Measurements from ENCODE around the gene HMGB1. TPM values are rescaled to one million over a fixed set of nuclear protein-coding genes. Genes with fewer than 3 reads are reported as not detected.

The HMGB1 gene
- polyA plus RNA-seq (ENCODE audit: insufficient read length in 3 of 3), result 100 to 1,000 TPM; 791 to 891 (median 798) TPM
- long read RNA-seq, donor 1, full-length matches to known transcripts, result 441 of 764 reads
- long read RNA-seq, donor 1, partial matches to known transcripts, result 317 of 764 reads
- long read RNA-seq, donor 1, other reads (novel, unspliced or antisense), result 6 of 764 reads
- long read RNA-seq, donor 2, full-length matches to known transcripts, result 511 of 815 reads
- long read RNA-seq, donor 2, partial matches to known transcripts, result 296 of 815 reads
- long read RNA-seq, donor 2, other reads (novel, unspliced or antisense), result 8 of 815 reads
- long read RNA-seq, donor 3, full-length matches to known transcripts, result 385 of 734 reads
- long read RNA-seq, donor 3, partial matches to known transcripts, result 334 of 734 reads
- long read RNA-seq, donor 3, other reads (novel, unspliced or antisense), result 15 of 734 reads
- long read RNA-seq, donor 4, full-length matches to known transcripts, result 464 of 721 reads
- long read RNA-seq, donor 4, partial matches to known transcripts, result 257 of 721 reads
- long read RNA-seq, donor 4, other reads (novel, unspliced or antisense), result 0 of 721 reads
- long read RNA-seq, donor 5, full-length matches to known transcripts, result 208 of 559 reads
- long read RNA-seq, donor 5, partial matches to known transcripts, result 351 of 559 reads
- long read RNA-seq, donor 5, other reads (novel, unspliced or antisense), result 0 of 559 reads
- long read RNA-seq, donor 6, full-length matches to known transcripts, result 396 of 729 reads
- long read RNA-seq, donor 6, partial matches to known transcripts, result 322 of 729 reads
- long read RNA-seq, donor 6, other reads (novel, unspliced or antisense), result 11 of 729 reads
- long read RNA-seq, donor 7, full-length matches to known transcripts, result 353 of 1,048 reads
- long read RNA-seq, donor 7, partial matches to known transcripts, result 680 of 1,048 reads
- long read RNA-seq, donor 7, other reads (novel, unspliced or antisense), result 15 of 1,048 reads
- long read RNA-seq, donor 8, full-length matches to known transcripts, result 219 of 398 reads
- long read RNA-seq, donor 8, partial matches to known transcripts, result 174 of 398 reads
- long read RNA-seq, donor 8, other reads (novel, unspliced or antisense), result 5 of 398 reads
- long read RNA-seq, donor 9, full-length matches to known transcripts, result 534 of 913 reads
- long read RNA-seq, donor 9, partial matches to known transcripts, result 372 of 913 reads
- long read RNA-seq, donor 9, other reads (novel, unspliced or antisense), result 7 of 913 reads
- long read RNA-seq, donor 10, full-length matches to known transcripts, result 441 of 767 reads
- long read RNA-seq, donor 10, partial matches to known transcripts, result 326 of 767 reads
- long read RNA-seq, donor 10, other reads (novel, unspliced or antisense), result 0 of 767 reads
- long read RNA-seq, donor 11, full-length matches to known transcripts, result 231 of 926 reads
- long read RNA-seq, donor 11, partial matches to known transcripts, result 689 of 926 reads
- long read RNA-seq, donor 11, other reads (novel, unspliced or antisense), result 6 of 926 reads
- long read RNA-seq, donor 12, full-length matches to known transcripts, result 613 of 981 reads
- long read RNA-seq, donor 12, partial matches to known transcripts, result 340 of 981 reads
- long read RNA-seq, donor 12, other reads (novel, unspliced or antisense), result 28 of 981 reads
- long read RNA-seq, donor 13, full-length matches to known transcripts, result 170 of 664 reads
- long read RNA-seq, donor 13, partial matches to known transcripts, result 494 of 664 reads
- long read RNA-seq, donor 13, other reads (novel, unspliced or antisense), result 0 of 664 reads
- long read RNA-seq, donor 14, result 0 reads
- long read RNA-seq, donor 15, full-length matches to known transcripts, result 552 of 920 reads
- long read RNA-seq, donor 15, partial matches to known transcripts, result 363 of 920 reads
- long read RNA-seq, donor 15, other reads (novel, unspliced or antisense), result 5 of 920 reads
- long read RNA-seq, donor 16, full-length matches to known transcripts, result 510 of 927 reads
- long read RNA-seq, donor 16, partial matches to known transcripts, result 411 of 927 reads
- long read RNA-seq, donor 16, other reads (novel, unspliced or antisense), result 6 of 927 reads

DNA sequence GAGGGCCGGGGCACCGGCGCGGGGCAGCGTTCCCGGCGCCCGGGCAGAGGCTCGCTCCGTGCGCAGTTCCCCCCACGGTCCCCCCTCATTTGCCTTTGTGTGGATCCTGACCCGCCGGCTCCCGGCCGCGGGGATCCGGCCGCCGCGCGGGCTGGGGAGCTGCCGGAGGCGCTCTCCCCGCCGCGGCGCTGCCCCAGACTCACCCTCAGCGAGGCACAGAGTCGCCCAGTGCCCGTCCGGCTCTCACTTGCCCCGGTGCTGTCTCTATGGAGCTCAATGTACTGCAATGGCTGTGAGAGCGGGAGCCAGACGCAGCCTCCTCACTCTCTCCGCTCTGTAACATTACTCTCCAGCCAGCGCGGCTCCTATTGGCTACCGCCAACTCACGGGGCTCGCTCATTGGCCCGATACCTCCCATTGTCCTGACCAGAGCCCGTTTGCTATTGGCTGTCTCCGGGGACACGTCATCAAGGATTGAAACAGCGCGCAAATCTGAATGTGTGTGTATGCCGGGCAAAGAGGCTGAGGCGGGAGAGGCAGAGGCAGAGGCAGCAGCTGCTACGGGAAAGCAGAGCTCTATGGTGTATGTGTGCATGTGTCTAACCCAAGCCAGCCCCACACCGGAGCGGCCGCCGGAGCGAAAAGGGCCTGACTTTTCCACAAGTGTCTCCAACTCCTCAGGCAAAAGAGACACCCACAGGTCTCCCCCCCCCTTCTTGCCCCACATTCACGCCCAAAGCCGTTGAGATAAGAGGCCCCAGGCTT lies at the start of gene HMGB1:
HMGB1 (minus strand) TSS at position 344 of the 765 bp plus-strand sequence. CDS start 2,256 bp downstream, outside the sequence.
- DNase-seq, result peak; percentile 99

GRCh38 chr13:30510811-30511371 lies 45.2 kb upstream of the HMGB1 start:
- DNase-seq, result no peak

DNA sequence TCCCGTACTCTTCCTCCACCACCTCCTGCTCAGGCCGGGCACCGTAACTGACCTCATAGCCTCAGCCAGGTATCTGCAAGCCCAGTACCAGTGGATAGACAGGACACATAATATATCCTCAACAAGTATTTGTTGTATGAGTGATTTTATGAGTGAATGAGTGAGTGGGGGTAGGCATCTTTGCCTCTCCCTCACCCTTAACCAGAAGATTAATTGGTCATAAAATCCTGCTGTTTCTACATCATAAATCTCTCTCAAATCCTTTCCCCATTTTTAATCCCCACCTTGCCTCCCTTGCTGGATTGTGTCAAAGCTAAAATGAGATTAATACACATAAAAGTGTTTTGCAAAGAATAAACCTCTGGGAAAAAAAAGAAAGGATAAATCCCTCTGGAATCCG lies 44.4 kb upstream of the HMGB1 start:
- peak; percentile 11 for DNase-seq

DNA sequence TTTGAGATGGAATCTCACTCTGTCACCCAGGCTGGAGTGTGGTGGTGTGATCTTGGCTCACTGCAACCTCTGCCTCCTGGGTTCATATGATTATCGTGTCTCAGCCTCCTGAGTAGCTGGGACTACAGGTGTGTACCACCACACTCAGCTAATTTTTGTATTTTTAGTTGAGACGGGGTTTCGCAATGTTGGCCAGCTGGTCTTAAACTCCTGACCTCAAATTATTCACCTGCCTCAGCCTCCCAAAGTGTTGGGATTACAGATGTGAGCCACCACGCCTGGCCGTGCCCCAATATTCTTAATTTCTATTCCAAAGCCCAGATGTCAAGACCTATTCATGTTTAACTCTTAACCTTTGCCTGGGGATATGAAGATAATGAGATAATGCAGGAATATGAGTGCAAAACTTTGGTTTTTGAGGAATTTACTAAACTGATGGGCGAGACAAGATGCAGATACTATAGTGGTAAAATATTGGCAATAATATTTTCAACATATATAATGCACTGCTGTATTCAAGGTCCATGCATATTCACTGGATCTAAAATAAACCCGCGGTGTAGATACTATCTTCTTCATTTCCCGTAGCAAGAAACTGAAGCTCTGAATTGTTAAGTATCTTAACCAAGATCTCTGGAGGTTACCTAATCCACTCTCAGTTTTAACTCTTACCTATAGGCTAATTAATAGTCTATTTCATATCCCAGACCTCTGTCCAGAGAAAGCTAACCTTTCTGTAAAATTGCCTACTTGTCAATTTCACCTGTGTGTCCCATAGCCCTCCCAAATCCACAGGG lies 43.7 kb upstream of the HMGB1 start:
- no peak for DNase-seq

- DNase-seq, result no peak
These were observed 38.3 kb upstream of the HMGB1 start for GRCh38 chr13:30504081-30504480.

DNA sequence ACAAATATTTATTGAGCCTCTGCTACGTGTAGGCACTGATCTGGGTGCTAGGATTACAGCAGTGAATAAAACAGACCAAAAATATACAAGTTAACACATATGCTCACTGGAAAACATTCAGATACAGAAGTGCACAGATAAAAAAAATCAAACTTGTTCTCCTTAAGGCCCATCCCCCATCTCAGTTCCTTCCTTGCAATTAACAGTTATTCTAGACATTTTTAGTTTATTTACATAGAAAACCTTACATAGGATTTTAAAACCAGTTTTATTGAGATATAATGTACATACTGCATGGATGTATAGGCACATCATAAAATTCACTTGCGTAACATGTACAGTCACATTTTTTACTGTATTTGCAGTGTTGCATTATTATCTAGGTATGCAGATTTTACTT lies 36.5 kb upstream of the HMGB1 start:
- DNase-seq, result no peak

DNA sequence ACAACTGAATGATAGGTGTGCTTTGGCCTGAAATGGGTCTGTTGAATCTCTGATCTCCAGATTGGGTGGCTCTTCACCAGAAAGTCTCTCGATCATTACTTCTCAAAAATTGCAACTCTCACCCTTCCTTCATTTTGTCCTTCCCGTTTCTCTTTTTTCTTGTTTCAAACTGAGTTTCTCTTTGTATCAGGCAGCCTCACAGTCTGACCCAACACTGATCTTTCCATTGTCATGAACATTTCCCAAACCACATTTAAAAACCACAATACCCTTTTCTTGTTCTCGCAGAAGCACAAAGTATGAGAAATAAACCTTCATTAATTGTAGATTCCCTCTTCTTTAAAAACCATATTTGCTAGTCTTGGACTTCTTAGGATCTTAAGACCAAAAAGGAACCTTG lies 33.6 kb upstream of the HMGB1 start:
- DNase-seq, result no peak

DNA sequence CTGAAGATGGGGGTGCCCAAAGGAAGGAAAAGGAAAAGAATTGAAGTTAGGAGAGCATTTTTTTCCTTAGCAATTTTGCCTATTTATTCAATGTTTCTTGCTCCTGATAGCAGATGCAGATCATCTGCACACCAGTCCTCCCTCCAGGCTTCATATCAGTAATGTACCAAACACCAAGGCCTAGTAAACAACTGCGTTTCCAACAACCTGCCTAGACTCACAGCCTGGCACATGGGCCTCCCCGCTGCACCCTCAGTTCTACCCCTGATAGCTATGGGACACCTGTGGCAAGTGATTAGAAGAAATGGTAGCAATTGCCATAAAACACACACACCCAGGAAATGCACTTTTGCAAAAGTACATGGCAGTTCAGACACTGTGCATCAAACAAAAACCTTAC lies 30.4 kb upstream of the HMGB1 start:
- DNase-seq, result no peak

DNA sequence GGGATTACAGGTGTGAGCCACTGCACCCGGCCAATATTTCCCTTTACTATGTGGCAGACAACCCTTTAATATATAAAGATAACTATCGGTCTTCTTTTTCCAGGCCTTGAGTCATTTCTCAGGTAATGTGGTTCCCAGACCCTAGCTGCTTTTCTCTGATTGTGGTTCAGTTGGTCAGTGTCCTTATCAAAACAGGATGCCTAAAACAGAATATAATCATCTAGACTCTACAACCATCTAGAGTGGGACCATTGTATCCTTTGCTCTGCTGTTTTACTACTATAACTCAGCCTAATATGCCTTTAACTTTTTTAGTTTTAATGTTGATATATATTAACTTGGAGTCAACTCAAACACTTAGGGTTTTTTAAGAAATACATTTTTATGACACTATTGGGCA lies 30.0 kb upstream of the HMGB1 start:
- no peak for DNase-seq

- no peak for DNase-seq
These were observed 28.1 kb upstream of the HMGB1 start for GRCh38 chr13:30493658-30494381.

- DNase-seq, result no peak
These were observed 21.3 kb upstream of the HMGB1 start for GRCh38 chr13:30487075-30487470.

- peak; percentile 23 for DNase-seq
These were observed 20.7 kb upstream of the HMGB1 start for GRCh38 chr13:30486230-30487074.

- no peak for DNase-seq
These were observed 15.6 kb upstream of the HMGB1 start for GRCh38 chr13:30481241-30481760.

DNA sequence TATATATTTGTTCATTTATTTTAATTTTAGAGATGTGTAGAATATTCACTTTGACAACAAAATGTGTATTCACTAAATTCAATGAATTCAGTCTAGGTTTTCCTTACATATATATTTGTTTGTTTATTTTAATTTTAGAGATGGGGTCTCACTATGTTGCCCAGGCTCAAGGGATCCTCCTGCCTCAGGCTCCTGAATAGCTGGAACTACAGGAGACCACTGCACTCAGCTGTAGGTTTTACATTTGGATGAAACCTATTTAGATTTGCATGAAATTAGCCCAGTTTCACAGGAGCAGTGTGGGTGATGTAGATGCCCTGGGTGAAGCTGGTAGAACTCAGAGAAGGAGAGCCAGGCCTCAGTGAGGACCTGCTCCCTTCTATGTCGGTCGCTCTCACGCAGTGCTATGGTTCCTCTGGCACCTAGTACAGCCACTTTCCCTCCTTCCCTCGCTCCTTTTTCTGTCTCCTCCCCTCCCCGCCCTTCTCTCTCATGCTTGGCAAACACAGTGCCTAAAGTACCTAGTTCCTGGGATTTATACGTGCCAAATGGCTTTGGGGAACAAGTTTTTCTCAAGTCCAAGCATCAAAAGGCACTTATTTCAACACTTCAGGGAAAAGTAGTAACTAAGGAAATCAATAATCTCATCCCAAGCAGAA lies 14.7 kb upstream of the HMGB1 start:
- no peak for DNase-seq

GRCh38 chr13:30479883-30480219 lies 14.1 kb upstream of the HMGB1 start:
- DNase-seq, result no peak
